GM12864 (cell line): ENCODE data around the gene PRDM2.

Experiments
- DNase-seq: peaks from one replicate; pipeline ENCODE4 v3.0.0-alpha.2; 2011; ENCODE audit warnings: low read depth
- H3K4me3 ChIP-seq: 2 replicates; pipeline ENCODE4 v1.5.1; 2011; ENCODE audit warnings: mild to moderate bottlenecking, low read depth, low read length, control low read depth
- TF ChIP-seq, protein P1 (sequence below): IDR thresholded peaks from 2 replicates; pipeline ENCODE4 v1.5.1; 2011; ENCODE audit warnings: low read depth, mild to moderate bottlenecking, moderate library complexity, low read length, control low read depth, inconsistent platforms; ENCODE audit errors: missing control alignments

The PRDM2 gene, protein sequence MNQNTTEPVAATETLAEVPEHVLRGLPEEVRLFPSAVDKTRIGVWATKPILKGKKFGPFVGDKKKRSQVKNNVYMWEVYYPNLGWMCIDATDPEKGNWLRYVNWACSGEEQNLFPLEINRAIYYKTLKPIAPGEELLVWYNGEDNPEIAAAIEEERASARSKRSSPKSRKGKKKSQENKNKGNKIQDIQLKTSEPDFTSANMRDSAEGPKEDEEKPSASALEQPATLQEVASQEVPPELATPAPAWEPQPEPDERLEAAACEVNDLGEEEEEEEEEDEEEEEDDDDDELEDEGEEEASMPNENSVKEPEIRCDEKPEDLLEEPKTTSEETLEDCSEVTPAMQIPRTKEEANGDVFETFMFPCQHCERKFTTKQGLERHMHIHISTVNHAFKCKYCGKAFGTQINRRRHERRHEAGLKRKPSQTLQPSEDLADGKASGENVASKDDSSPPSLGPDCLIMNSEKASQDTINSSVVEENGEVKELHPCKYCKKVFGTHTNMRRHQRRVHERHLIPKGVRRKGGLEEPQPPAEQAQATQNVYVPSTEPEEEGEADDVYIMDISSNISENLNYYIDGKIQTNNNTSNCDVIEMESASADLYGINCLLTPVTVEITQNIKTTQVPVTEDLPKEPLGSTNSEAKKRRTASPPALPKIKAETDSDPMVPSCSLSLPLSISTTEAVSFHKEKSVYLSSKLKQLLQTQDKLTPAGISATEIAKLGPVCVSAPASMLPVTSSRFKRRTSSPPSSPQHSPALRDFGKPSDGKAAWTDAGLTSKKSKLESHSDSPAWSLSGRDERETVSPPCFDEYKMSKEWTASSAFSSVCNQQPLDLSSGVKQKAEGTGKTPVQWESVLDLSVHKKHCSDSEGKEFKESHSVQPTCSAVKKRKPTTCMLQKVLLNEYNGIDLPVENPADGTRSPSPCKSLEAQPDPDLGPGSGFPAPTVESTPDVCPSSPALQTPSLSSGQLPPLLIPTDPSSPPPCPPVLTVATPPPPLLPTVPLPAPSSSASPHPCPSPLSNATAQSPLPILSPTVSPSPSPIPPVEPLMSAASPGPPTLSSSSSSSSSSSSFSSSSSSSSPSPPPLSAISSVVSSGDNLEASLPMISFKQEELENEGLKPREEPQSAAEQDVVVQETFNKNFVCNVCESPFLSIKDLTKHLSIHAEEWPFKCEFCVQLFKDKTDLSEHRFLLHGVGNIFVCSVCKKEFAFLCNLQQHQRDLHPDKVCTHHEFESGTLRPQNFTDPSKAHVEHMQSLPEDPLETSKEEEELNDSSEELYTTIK (N-terminal part only)

DNA sequence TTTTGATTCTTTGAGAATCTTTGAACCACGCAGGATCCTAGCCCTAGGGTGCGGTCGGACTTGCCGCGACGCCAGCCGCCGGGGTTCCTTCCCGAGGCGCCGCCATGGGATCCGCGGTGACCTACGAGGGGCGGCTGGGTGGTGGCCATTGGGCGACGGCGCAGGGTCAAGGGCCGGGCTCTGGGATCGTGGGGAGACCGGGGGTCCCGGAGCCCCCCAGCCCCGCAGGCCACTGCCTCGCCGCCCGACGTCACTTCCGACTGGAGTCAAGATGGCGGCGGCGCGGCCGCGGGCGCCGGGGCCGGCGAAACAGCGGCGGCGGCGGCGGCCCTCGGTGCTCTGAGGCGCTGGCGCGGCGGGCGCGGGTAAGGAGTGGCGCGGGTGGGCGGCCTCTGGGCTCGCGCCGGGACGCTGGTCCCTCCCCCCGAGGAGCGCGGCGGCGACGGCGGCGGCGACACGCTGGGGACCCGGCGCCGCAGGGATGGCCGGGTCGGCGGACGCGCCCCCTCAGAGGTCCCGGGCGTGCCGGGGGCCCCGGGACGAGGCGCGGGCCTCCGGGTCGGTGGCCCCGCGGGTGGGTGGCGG, at the start of gene PRDM2:
Gene PRDM2, plus strand, starts transcription at position 253 of the 585 bp plus-strand sequence. CDS start 15,418 bp downstream, outside the sequence.
- no peak for DNase-seq
- peak within 1 kb of the TSS; percentile 89 for H3K4me3 ChIP-seq
- TF ChIP-seq, protein P1, sequence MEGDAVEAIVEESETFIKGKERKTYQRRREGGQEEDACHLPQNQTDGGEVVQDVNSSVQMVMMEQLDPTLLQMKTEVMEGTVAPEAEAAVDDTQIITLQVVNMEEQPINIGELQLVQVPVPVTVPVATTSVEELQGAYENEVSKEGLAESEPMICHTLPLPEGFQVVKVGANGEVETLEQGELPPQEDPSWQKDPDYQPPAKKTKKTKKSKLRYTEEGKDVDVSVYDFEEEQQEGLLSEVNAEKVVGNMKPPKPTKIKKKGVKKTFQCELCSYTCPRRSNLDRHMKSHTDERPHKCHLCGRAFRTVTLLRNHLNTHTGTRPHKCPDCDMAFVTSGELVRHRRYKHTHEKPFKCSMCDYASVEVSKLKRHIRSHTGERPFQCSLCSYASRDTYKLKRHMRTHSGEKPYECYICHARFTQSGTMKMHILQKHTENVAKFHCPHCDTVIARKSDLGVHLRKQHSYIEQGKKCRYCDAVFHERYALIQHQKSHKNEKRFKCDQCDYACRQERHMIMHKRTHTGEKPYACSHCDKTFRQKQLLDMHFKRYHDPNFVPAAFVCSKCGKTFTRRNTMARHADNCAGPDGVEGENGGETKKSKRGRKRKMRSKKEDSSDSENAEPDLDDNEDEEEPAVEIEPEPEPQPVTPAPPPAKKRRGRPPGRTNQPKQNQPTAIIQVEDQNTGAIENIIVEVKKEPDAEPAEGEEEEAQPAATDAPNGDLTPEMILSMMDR: no peak

DNA sequence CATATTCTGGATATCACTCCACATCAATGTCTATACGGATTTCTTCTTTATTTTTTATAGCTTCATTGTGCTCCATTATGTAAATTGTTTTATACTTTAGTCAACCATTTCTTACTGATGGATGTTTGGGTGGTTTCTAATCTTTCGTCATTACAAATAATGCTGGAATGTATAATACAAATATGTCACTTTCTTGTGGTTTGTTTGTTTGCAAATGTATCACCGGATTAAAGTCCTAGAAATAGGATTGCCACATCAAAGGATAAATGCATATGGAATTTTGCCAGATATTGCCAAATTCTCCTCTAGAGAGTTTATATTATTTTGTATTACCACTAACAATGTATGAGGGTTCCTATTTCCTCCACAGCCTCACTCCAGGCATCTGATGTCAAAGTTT, 48.7 kb upstream of the PRDM2 start:
- DNase-seq: no peak
- H3K4me3 ChIP-seq: no peak overlapping the region
- TF ChIP-seq, protein P1: no peak

DNA sequence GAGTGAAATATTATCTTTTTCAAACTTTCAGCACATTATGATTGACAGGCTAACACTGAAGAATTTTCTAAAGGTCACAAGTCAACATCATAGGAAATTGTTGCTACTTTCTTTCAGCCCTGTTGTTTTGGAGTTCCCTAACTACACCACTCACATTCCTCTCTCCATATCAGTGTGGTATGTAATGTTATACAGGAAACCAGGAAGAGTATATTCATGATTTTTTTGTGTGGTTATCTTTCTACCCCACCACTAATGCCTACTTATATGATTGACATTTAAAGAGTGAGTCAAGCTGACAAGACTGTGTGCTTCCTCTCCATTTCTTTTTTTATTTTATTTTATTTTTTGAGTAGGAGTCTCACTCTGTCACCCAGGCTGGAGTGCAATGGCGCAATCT, 47.8 kb upstream of the PRDM2 start:
- TF ChIP-seq, protein P1: no peak
- H3K4me3 ChIP-seq: no peak overlapping the region
- no peak for DNase-seq

DNA sequence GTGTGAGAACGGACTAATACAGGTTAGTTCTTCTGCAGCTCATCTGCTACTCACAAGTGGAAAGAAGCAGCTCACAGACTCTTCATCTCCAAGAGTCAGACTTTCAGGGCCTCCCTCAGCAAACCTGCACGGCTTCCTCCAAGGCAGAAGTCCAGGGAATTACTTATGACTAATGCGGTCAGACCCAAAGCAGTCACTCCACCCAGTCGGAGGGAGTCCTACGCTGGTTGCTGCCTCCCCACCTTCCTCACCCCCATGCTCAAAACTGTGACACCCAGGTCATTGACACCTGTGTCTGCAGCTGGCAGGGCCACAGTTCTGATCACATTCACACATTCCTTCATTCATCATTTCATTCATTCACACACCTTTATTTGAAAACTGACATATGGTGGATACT, 38.4 kb upstream of the PRDM2 start:
- TF ChIP-seq, protein P1: no peak
- no peak for DNase-seq

DNA sequence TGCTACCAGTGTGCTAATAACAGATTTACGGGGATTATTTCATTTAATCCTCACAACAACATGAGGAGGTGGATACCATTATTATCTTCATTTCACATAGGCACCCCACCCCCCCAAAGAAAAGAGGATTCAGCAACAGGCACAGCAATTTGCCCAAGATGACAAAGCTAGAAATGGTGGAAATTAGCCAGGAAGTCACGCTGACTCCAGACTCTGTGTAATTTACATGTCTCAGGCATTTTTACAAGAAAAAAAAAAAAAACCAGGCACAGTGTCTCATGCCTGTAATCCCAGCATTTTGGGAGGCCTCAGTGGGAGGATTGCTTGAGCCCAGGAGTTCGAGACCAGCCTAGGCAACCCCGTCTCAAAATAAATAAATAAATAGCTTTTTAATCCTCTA, 37.5 kb upstream of the PRDM2 start:
- no peak overlapping the region for H3K4me3 ChIP-seq
- TF ChIP-seq, protein P1: no peak
- DNase-seq: no peak

More for the DNA sequence above, 38.4 kb upstream of the PRDM2 start:
- no peak overlapping the region for H3K4me3 ChIP-seq

GRCh38 chr1:13663969-13664368, 36.0 kb upstream of the PRDM2 start:
- TF ChIP-seq, protein P1: no peak
- no peak overlapping the region for H3K4me3 ChIP-seq
- no peak for DNase-seq
